GM12865 (cell line): ENCODE results near the gene CNOT3.
"Not testable (repeated sequence)": the region's sequence is repeated elsewhere in the genome, so short reads cannot be mapped to it uniquely, and the experiment has no call there.

ENCODE experiments used
- DNase-seq: peaks from one replicate; pipeline ENCODE4 v3.0.0; 2010; ENCODE audit warnings: low read depth
- H3K4me3 ChIP-seq: 2 replicates; pipeline ENCODE4 v1.5.1; 2011; ENCODE audit warnings: mild to moderate bottlenecking, low read depth, low read length, control low read depth
- TF ChIP-seq, protein P1 (sequence below): IDR thresholded peaks from 2 replicates; pipeline ENCODE4 v1.5.1; 2011; ENCODE audit warnings: low read length, control low read depth, low read depth, inconsistent platforms; ENCODE audit not compliant: insufficient read depth; ENCODE audit errors: missing control alignments

The CNOT3 gene

DNA sequence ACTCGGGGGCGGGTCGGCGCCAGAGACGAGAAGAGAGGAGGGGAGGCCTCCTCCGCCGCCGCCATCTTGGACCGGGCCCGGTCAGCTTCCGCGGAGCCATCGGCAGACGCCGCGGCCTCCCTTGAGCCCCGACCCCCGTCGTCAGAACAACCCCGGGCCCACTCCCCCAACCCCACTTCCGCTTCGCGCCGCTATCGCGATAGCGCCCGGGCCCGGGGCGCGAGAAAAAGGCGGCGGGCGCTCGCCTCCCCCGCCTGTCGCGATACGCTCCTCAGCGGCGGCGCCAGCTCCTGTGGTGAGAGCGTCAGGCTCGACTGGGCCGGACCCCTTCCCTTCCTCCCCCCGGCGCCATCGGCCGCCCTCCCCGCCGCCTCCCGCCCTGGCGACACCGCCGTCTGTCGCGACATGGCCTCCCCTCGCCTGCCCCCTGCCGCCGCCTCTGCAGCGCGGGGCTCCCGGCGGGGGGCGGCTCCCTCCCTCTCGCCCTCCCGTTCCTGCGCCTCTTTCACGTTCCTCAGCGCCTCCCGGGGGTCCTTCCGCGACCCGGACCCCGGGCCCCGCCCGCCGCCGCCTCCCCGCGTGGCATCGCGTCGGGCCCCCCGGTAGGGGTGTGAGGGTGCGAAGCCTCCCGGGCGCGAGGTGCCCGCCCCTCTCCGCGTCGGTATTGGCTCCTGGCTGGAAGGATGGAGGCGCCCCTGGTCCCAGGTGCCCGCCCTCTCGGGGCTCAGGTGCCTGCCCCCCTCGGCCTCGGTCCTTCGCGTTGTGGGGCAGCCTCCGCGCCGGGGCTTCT lies at the start of gene CNOT3:
Gene CNOT3 (plus strand): TSS at position 64 of the 790 bp plus-strand sequence. CDS start 5,217 bp downstream, outside the sequence.
- DNase-seq: peak; percentile 55
- TF ChIP-seq, protein P1, sequence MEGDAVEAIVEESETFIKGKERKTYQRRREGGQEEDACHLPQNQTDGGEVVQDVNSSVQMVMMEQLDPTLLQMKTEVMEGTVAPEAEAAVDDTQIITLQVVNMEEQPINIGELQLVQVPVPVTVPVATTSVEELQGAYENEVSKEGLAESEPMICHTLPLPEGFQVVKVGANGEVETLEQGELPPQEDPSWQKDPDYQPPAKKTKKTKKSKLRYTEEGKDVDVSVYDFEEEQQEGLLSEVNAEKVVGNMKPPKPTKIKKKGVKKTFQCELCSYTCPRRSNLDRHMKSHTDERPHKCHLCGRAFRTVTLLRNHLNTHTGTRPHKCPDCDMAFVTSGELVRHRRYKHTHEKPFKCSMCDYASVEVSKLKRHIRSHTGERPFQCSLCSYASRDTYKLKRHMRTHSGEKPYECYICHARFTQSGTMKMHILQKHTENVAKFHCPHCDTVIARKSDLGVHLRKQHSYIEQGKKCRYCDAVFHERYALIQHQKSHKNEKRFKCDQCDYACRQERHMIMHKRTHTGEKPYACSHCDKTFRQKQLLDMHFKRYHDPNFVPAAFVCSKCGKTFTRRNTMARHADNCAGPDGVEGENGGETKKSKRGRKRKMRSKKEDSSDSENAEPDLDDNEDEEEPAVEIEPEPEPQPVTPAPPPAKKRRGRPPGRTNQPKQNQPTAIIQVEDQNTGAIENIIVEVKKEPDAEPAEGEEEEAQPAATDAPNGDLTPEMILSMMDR: peak; percentile 19

DNA sequence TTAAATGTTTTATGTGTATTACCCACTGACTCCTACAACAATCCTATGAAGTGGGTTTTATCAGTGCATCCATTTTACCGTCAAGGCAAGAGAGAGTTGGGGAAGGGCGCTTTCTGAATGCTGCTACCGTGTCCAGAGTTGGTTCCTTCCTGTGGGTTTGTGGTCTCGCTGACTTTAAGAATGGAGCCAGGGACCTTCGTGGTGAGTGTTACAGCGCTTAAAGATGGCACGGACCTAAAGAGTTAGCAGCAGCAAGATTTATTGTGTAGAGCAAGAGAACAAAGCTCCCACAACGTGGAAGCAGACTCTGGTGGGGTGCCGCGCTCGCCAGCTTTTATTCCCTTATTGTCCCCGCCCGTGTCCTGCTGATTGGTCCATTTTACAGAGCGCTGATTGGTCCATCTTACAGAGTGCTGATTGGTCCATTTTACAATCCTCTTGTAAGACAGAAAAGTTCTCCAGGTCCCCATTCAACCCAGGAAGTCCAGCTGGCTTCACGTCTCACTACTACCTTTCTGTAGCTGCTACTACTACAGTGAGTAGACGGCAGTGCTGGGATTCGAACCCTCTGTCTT lies 43.0 kb upstream of the CNOT3 start:
- DNase-seq: no peak
- TF ChIP-seq, protein P1: no peak
- H3K4me3 ChIP-seq: no peak overlapping the region

More for the DNA sequence above, at the start of gene CNOT3:
- H3K4me3 ChIP-seq: peak within 1 kb of the TSS; percentile 82

DNA sequence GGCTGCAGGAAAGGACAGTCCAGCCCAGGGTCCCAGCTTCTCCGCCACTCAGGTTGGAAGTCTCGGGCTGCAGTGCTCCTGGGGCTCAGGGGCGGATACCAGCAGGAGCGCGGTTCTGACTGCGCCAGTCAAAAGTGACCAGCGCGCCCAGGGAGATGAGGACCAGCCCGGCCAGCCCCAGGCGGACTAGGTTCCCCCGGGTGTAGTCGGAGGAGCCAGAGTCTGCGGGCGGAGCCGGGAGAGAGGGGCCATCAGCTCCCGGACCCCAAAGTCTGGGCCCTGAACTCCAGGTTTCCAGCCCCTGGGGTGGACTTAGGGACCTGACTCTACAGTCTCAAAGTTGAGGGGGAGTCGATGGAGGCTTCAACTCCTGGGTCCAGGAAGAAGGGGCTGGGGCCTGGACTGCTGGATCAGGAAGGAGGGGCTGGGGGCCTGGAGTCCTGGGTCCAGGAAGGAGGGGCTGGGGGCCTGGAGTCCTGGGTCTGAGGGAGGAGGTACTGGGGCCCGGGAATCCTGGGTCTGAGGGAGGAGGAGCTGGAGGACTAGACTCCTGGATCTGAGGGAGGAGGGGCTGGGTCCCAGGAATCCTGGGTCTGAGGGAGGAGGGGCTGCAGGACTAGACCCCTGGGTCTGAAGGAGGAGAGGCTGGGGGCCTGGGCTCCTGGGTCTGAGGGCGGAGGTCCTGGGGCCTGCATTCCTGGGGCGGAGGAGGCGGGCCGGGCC lies 42.3 kb upstream of the CNOT3 start:
- no peak overlapping the region for H3K4me3 ChIP-seq
- TF ChIP-seq, protein P1: no peak
- DNase-seq: no peak

DNA sequence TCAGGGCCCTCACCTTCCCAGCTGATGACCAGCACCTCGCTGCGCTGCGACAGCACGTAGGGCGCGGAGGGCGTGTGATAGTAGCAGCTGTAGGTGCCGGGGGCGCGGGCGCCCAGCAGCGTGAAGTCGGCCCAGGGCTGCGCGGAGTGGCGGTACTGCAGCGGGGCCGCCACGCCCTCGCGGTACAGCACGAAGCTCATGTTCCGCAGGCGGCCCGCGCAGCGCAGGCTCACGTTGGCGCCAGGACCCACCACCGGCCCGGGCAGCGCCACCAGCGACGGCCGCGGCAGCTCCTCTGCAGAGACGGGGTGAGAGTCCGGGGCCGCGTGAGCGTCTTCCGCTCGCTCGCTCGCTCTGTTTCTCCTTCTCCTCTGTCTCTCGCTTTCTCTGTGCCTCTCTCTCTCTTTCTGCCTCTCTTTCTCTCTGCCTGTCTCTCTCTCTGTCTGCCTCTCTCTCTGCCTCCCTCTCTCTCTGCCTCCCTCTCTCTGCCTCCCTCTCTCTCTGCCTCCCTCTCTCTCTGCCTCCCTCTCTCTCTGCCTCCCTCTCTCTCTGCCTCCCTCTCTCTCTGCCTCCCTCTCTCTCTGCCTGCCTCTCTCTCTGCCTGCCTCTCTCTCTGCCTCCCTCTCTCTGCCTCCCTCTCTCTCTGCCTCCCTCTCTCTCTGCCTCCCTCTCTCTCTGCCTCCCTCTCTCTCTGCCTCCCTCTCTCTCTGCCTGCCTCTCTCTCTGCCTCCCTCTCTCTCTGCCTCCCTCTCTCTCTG lies 41.5 kb upstream of the CNOT3 start:
- DNase-seq: peak; percentile 40
- not testable (repeated sequence) for H3K4me3 ChIP-seq

DNA sequence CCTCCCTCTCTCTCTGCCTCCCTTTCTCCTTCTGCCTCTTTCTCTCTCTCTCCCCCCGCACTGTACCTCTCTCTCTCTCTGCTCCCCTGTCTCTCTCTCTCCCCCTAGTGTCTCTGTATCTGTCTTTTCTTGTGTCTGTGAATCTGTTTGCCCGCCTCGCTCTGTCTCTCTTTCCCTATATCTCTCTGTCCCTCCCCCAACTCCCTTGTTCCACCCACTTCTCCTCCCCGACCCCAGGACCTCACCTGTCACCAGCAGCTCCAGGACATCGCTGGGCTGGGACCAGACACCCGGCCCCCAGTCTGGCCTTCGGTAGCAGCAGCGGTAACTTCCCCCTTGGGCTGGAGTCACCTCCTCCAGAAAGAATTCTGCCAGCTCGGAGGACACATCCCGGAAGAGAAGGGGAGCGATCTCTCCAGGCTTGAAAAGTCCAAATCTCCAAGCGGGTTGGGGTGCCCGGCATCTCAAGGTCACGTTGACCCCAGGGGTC lies 40.9 kb upstream of the CNOT3 start:
- no peak for DNase-seq
- TF ChIP-seq, protein P1: no peak
- H3K4me3 ChIP-seq: no peak overlapping the region

DNA sequence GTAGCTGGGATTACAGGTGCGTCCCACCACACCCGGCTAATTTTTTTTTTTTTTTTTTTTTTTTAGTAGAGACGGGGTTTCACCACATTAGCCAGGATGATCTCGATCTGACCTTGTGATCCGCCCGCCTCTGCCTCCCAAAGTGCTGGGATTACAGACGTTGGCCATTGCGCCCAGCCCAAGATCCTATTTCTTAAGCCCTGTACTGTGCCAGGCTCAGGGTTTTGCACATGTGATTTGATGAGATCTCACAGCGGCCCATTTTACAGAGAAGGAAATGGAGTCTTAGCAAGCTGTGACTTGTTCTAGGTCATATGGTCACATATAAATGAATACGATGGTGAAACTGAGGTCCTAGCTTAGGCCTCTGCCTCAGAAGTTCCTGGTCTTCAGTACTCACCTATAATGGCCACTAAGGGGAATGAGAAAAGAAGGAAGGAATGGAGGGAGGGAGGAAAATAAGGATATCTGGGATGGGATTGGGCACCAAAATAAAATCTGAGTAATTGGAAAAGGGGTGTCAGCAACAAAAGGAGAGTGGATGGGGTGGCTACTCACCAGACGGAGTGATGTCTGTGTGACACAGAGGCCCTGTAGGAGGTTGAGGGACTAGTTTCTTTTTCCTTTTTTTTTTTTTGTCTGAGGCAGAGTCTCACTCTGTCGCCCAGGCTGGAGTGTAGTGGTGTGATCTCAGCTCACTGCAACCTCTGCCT lies 38.2 kb upstream of the CNOT3 start:
- TF ChIP-seq, protein P1: no peak
- no peak for DNase-seq
- no peak overlapping the region for H3K4me3 ChIP-seq

DNA sequence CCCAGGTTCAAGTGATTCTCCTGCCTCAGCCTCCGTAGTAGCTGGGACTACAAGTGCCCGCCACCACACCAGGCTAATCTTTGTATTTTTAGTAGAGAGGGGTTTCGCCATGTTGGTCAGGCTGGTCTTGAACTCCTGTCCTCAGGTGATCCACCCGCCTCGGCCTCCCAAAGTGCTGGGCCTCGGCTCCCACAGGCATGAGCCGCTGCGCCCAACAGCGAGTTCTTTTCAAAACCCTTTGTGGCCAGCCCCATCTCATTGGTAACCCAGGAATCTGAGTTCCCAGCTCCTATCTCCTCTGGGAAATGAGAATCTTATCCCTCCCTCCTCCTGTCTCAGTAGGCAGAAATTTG lies 37.7 kb upstream of the CNOT3 start:
- DNase-seq, H3K4me3 ChIP-seq: not testable (repeated sequence)
